KMS-11 (cell line): ENCODE measurements around the gene PKIB.

Experiments
- H2AFZ ChIP-seq: fragments of 200-600 bp; sonication (generic); 2 replicates; pipeline ENCODE4 v1.6.1; 2016; ENCODE audit warnings: antibody characterized with exemption, mixed run types, low read depth
- H3K27ac ChIP-seq: fragments of 200-600 bp; sonication (generic); 2 replicates; pipeline ENCODE4 v1.6.1; 2016; ENCODE audit warnings: mild to moderate bottlenecking, mixed run types
- H3K27me3 ChIP-seq: fragments of 200-600 bp; sonication (generic); 2 replicates; pipeline ENCODE4 v1.6.1; 2017; ENCODE audit warnings: mild to moderate bottlenecking, low read depth, mixed run types, moderate library complexity; ENCODE audit not compliant: insufficient read depth
- H3K36me3 ChIP-seq: fragments of 200-600 bp; sonication (generic); 2 replicates; pipeline ENCODE4 v1.6.1; 2017; ENCODE audit warnings: mild to moderate bottlenecking, mixed run types; ENCODE audit not compliant: insufficient read depth
- H3K4me1 ChIP-seq: fragments of 200-600 bp; sonication (generic); 2 replicates; pipeline ENCODE4 v1.6.1; 2016; ENCODE audit warnings: mild to moderate bottlenecking, low read depth, mixed run types; ENCODE audit not compliant: poor library complexity, severe bottlenecking
- H3K4me2 ChIP-seq: fragments of 200-600 bp; sonication (generic); 2 replicates; pipeline ENCODE4 v1.7.0; 2016; ENCODE audit warnings: mild to moderate bottlenecking, mixed run types
- H3K4me3 ChIP-seq: fragments of 200-600 bp; sonication (generic); IDR thresholded peaks from 2 replicates; pipeline ENCODE4 v1.6.1; 2017; ENCODE audit warnings: low read depth, low read length, mixed read lengths; ENCODE audit not compliant: insufficient read depth
- H3K79me2 ChIP-seq: fragments of 200-600 bp; sonication (generic); 2 replicates; pipeline ENCODE4 v1.6.1; 2016; ENCODE audit warnings: low read depth, mixed run types; ENCODE audit not compliant: insufficient read depth
- H3K9ac ChIP-seq: fragments of 200-600 bp; sonication (generic); 2 replicates; pipeline ENCODE4 v1.6.1; 2016; ENCODE audit warnings: mild to moderate bottlenecking, mixed run types
- H4K20me1 ChIP-seq: fragments of 200-600 bp; sonication (generic); 2 replicates; pipeline ENCODE4 v1.6.1; 2016; ENCODE audit warnings: mild to moderate bottlenecking, mixed run types; ENCODE audit not compliant: insufficient read depth
- TF ChIP-seq, protein P1 (sequence below): fragments of 200-600 bp; sonication (generic); conservative IDR thresholded peaks from 2 replicates; pipeline ENCODE4 v1.6.1; 2017; ENCODE audit warnings: low read depth, mild to moderate bottlenecking, antibody characterized with exemption, low read length, moderate library complexity, mixed read lengths

Gene PKIB

DNA sequence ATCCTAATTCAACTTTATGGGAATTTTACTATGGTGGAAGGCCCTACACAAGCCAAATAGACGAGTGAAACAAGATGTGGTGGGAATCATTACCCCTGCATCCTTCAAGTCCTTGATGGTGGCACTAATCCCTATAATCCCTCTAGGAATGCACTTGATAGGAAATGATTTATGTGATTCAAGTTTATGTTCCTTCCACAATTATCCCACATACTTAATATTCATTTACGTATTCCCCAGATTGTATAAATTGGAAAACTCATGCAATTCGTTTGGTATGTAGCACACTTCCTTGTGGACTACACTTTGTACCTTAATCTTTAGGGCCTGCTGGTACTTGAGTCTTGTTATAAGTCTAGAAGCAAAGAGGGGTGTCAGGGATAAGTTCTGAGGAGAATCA lies 40.8 kb downstream of the PKIB start:
- no peak overlapping the region for H3K4me2 ChIP-seq
- TF ChIP-seq, protein P1, sequence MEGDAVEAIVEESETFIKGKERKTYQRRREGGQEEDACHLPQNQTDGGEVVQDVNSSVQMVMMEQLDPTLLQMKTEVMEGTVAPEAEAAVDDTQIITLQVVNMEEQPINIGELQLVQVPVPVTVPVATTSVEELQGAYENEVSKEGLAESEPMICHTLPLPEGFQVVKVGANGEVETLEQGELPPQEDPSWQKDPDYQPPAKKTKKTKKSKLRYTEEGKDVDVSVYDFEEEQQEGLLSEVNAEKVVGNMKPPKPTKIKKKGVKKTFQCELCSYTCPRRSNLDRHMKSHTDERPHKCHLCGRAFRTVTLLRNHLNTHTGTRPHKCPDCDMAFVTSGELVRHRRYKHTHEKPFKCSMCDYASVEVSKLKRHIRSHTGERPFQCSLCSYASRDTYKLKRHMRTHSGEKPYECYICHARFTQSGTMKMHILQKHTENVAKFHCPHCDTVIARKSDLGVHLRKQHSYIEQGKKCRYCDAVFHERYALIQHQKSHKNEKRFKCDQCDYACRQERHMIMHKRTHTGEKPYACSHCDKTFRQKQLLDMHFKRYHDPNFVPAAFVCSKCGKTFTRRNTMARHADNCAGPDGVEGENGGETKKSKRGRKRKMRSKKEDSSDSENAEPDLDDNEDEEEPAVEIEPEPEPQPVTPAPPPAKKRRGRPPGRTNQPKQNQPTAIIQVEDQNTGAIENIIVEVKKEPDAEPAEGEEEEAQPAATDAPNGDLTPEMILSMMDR: no peak
- H3K4me3 ChIP-seq: no peak overlapping the region
- H3K4me1 ChIP-seq: no peaks in the 10 kb centered on the region
- no peak overlapping the region for H2AFZ ChIP-seq
- no peak overlapping the region for H3K27ac ChIP-seq
- H3K79me2 ChIP-seq: no peaks in the 10 kb centered on the region
- no peaks in the 10 kb centered on the region for H3K27me3 ChIP-seq
- no peak overlapping the region for H3K9ac ChIP-seq
- no peaks in the 10 kb centered on the region for H4K20me1 ChIP-seq
- no peaks in the 10 kb centered on the region for H3K36me3 ChIP-seq

DNA sequence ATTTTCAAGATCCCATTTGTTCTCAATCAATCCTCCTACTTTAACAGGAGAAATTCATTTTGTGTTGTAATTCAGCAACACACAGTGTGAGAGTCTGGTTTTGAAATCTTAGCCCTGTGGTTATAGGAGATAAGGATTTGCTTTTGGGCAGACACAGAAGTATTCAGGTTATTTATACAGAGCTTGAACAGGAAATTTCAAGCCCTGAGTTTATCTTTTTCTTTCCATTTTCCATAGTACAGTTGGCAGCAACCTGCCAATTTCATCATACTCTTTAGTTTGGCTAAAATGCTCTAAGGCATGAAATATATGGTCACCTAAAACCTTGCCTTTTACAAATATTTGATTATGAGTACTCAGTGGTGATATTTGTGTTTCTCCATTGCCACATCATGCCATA lies 41.4 kb downstream of the PKIB start:
- H3K9ac ChIP-seq: no peak overlapping the region
- no peak overlapping the region for H3K4me2 ChIP-seq
- no peaks in the 10 kb centered on the region for H3K79me2 ChIP-seq
- H3K4me3 ChIP-seq: no peak overlapping the region
- TF ChIP-seq, protein P1: no peak
- no peak overlapping the region for H3K27ac ChIP-seq
- H2AFZ ChIP-seq: no peak overlapping the region
- no peaks in the 10 kb centered on the region for H3K4me1 ChIP-seq
- H3K27me3 ChIP-seq: no peaks in the 10 kb centered on the region
- no peaks in the 10 kb centered on the region for H4K20me1 ChIP-seq
- H3K36me3 ChIP-seq: no peaks in the 10 kb centered on the region

DNA sequence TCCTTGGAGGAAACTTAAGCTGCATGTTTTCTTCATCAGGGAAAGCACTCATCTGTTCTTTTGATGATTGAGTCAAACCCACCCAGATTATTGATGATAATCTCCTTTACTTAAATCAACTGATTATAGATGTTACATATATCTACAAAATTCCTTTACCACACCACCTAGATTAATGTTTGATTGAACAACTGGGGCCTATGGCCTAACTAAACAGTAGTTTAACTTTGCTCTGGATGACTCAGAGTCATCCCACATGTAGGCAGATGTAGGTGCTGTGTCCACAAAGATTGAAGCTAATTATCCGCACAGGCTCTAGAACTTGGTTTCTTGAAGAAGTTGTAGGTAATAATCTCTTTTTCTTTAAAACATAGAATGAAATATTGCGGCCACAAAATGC lies 42.2 kb downstream of the PKIB start:
- H3K9ac ChIP-seq: no peak overlapping the region
- no peak overlapping the region for H2AFZ ChIP-seq
- H3K27me3 ChIP-seq: no peaks in the 10 kb centered on the region
- H4K20me1 ChIP-seq: no peaks in the 10 kb centered on the region
- H3K79me2 ChIP-seq: no peaks in the 10 kb centered on the region
- no peaks in the 10 kb centered on the region for H3K4me1 ChIP-seq
- no peak overlapping the region for H3K4me3 ChIP-seq
- H3K4me2 ChIP-seq: no peak overlapping the region
- H3K27ac ChIP-seq: no peak overlapping the region
- TF ChIP-seq, protein P1: no peak
- H3K36me3 ChIP-seq: no peaks in the 10 kb centered on the region

DNA sequence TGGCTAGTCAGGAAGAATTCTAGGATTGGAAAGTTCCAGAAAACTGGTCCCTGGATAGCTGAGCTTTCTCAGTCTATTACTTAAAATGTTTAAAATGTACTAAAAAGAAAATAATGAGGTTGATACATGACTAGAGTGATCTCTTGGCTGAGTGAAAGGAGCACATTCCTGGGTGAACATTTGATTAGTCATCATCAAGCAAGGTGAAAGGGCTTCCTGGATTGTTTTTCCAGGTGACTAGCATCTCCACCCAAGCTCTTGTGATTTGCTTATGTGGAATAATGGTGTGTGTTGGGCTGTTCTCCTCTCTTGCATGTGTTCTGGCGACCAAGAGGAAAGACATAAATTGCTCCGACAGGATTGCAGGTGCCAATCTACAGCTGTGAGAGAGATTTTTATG lies 42.9 kb downstream of the PKIB start:
- no peak overlapping the region for H2AFZ ChIP-seq
- H3K79me2 ChIP-seq: no peaks in the 10 kb centered on the region
- TF ChIP-seq, protein P1: no peak
- H4K20me1 ChIP-seq: no peaks in the 10 kb centered on the region
- H3K4me1 ChIP-seq: no peaks in the 10 kb centered on the region
- no peak overlapping the region for H3K4me3 ChIP-seq
- no peak overlapping the region for H3K9ac ChIP-seq
- H3K4me2 ChIP-seq: no peak overlapping the region
- no peak overlapping the region for H3K27ac ChIP-seq
- no peaks in the 10 kb centered on the region for H3K36me3 ChIP-seq
- no peaks in the 10 kb centered on the region for H3K27me3 ChIP-seq

DNA sequence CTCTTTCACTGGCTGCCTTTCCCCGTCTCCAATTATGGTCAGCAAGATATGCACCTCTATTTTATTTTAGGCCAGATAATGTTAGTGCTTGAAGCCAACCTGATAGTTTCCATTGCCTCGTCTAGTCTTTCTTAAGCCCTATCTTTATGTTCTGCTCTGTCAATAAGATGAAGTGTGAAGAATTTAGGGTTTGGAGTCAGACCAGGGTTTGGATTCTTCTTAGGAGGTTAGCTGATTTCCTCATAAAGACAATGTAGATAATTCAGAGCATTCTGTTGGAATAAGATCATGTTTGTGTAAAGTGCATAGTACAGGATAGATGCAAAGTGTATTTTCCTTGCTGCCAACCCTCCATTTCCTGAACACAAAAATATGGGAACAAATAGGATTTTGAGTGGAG lies 43.8 kb downstream of the PKIB start:
- H3K4me2 ChIP-seq: no peak overlapping the region
- no peaks in the 10 kb centered on the region for H3K27me3 ChIP-seq
- no peaks in the 10 kb centered on the region for H3K36me3 ChIP-seq
- TF ChIP-seq, protein P1: no peak
- H3K79me2 ChIP-seq: no peaks in the 10 kb centered on the region
- H3K9ac ChIP-seq: no peak overlapping the region
- no peak overlapping the region for H2AFZ ChIP-seq
- no peak overlapping the region for H3K4me3 ChIP-seq
- H3K27ac ChIP-seq: no peak overlapping the region
- H3K4me1 ChIP-seq: no peaks in the 10 kb centered on the region
- no peaks in the 10 kb centered on the region for H4K20me1 ChIP-seq
